Esophagus squamous epithelium (tissue), 5 donors: ENCODE data around the gene TRAPPC5. TPM values are rescaled to one million over a fixed set of nuclear protein-coding genes. Genes with fewer than 3 reads are reported as not detected.
A peak's percentile ranks its signal among the peaks of the same experiment; 100 is the strongest.

Experiments used
- DNase-seq: peaks from one replicate; lab custom pipeline; 2025; lab: John Stamatoyannopoulos, UW
- H3K27ac ChIP-seq, 4 donors: fragments of 200-600 bp; sonication (generic); one replicate each; pipeline ENCODE4 v1.5.1; 2016 to 2019; ENCODE audit warnings: mild to moderate bottlenecking in 1 of 4
- H3K27me3 ChIP-seq, 4 donors: fragments of 200-600 bp; sonication (generic); 1 replicate in 3 of 4; 2 replicates in 1 of 4; pipeline versions ENCODE4 v1.5.1 to v1.6.0; 2017 to 2021; ENCODE audit warnings: antibody characterized with exemption in 1 of 4
- H3K36me3 ChIP-seq, 3 donors: fragments of 200-600 bp; sonication (generic); one replicate each; pipeline ENCODE4 v1.5.1; 2016 to 2019
- H3K4me1 ChIP-seq, 3 donors: fragments of 200-600 bp; sonication (generic); one replicate each; pipeline ENCODE4 v1.5.1; 2017 to 2019
- H3K4me3 ChIP-seq, 4 donors: fragments of 200-600 bp; sonication (generic); 1 replicate in 3 of 4; 2 replicates in 1 of 4; pipeline ENCODE4 v1.5.1; 2016 to 2019; ENCODE audit warnings: mild to moderate bottlenecking in 2 of 4, moderate library complexity in 1 of 4
- H3K9me3 ChIP-seq, 3 donors: fragments of 200-600 bp; sonication (generic); one replicate each; pipeline ENCODE4 v1.5.1; 2016 to 2019
- CTCF ChIP-seq, 6 experiments: fragments of 450-650 bp in 4 of 6; fragments of 200-600 bp in 2 of 6; sonication (generic) in 2 of 6; IDR thresholded peaks; one replicate each; pipeline ENCODE4 v1.5.1; 2016 to 2019; ENCODE audit warnings: antibody characterized with exemption in 6 of 6, mild to moderate bottlenecking in 4 of 6, moderate library complexity in 4 of 6
- POLR2A ChIP-seq, 4 donors: fragments of 450-650 bp; IDR thresholded peaks; one replicate each; pipeline ENCODE4 v1.6.1; 2017; ENCODE audit warnings: antibody characterized with exemption in 4 of 4, mild to moderate bottlenecking in 4 of 4, moderate library complexity in 3 of 4
- WGBS, 2 donors: methylation state at CpG; one replicate each; pipeline ENCODE4 v1.1.5; 2018; 5-methylcytosine and 5-hydroxymethylcytosine counted together
- intact Hi-C: fragments of 100-400 bp; cut with DNase I; formaldehyde crosslinking; loops from one replicate; pipeline ENCODE4 v1.15.0; 2022
- total RNA-seq, 4 donors: library from RNA; depleted of rRNA; stranded (reverse); fragments of >200 nt; gene quantifications; one replicate each; pipeline ENCODE4 v1.1.0, GENCODE V29; 2016
- donor health status: DM: yes; HTN: yes; CAD: no.

The TRAPPC5 gene
- total RNA-seq, 4 donors from 2014 or later: 52.3 to 91.5 (median 77.4) TPM

- Histone ChIP-seq H3K4me1 (peaks cover 0 to 43% (median 1%) of the 10 kb centered on the region in 3 donors), H3K36me3 (peaks cover 0 to 26% (median 8%) of the 10 kb centered on the region in 3 donors), H3K4me3 (peak overlapping the region in 3 of 4 donors; percentile 78 to 87 (median 86)), H3K27me3 (peaks cover 0 to 42% (median 0%) of the 10 kb centered on the region in 4 donors), H3K27ac (peak overlapping the region; percentile 87 to 93 (median 90)), H3K9me3 (no peaks in the 10 kb centered on the region)
- intact Hi-C loops: no loop called here
- DNase-seq: no peak
- 77 to 83% methylated on average over 3 to 4 of the region's 16 CpGs for WGBS, 2 donors
- TF ChIP-seq CTCF (IDR thresholded peaks at IDR 0.05) (no peak), POLR2A (IDR thresholded peaks at IDR 0.05) (no peak)
These were observed 44.3 kb upstream of the TRAPPC5 start for GRCh38 chr19:7636317-7636690.

GRCh38 chr19:7636691-7637373 lies 43.8 kb upstream of the TRAPPC5 start, which contains the start of gene STXBP2:
Gene STXBP2 (plus strand): TSS chr19:7637110. CDS start chr19:7637150, 40 bp downstream.
- intact Hi-C loops: no loop called here
- Histone ChIP-seq H3K4me1 (peaks cover 0 to 38% (median 0%) of the 10 kb centered on the region in 3 donors), H3K27ac (peak within 1 kb of the TSS; percentile 87 to 93 (median 90)), H3K27me3 (peaks cover 0 to 42% (median 0%) of the 10 kb centered on the region in 4 donors), H3K4me3 (peak within 1 kb of the TSS; percentile 73 to 87 (median 82)), H3K9me3 (no peaks in the 10 kb centered on the region), H3K36me3 (peaks cover 0 to 22% (median 8%) of the 10 kb centered on the region in 3 donors)
- DNase-seq: peak; percentile 40
- TF ChIP-seq CTCF (IDR thresholded peaks at IDR 0.05) (peak in 4 of 6 experiments; percentile 14 to 46 (median 39)), POLR2A (IDR thresholded peaks at IDR 0.05) (peak in 1 of 4 donors; percentile 77)
- WGBS, 2 donors: 13% methylated on average over 17 of the region's 61 CpGs; no CpG with 5 or more reads in 1 of the 2 donors

- TF ChIP-seq CTCF (IDR thresholded peaks at IDR 0.05) (no peak), POLR2A (IDR thresholded peaks at IDR 0.05) (no peak)
- DNase-seq: no peak
- H3K4me1 ChIP-seq: peaks cover 0 to 37% (median 0%) of the 10 kb centered on the region in 3 donors
- peaks cover 0 to 22% (median 1%) of the 10 kb centered on the region in 3 donors for H3K36me3 ChIP-seq
- no peaks in the 10 kb centered on the region for H3K9me3 ChIP-seq
- peak overlapping the region; percentile 73 to 87 (median 82) for H3K4me3 ChIP-seq
- peaks cover 0 to 42% (median 0%) of the 10 kb centered on the region in 4 donors for H3K27me3 ChIP-seq
- whole genome bisulfite sequencing, 2 donors: 52 to 93% methylated on average over 5 to 14 of the region's 30 CpGs
- H3K27ac ChIP-seq: peak overlapping the region; percentile 87 to 93 (median 90)
- intact Hi-C loops: no loop called here
These were observed 43.0 kb upstream of the TRAPPC5 start for GRCh38 chr19:7637374-7638256.

- Histone ChIP-seq H3K36me3 (peaks cover 0 to 21% (median 0%) of the 10 kb centered on the region in 3 donors), H3K27me3 (peaks cover 0 to 52% (median 0%) of the 10 kb centered on the region in 4 donors), H3K4me1 (peaks cover 0 to 37% (median 0%) of the 10 kb centered on the region in 3 donors), H3K9me3 (no peaks in the 10 kb centered on the region), H3K27ac (no peak overlapping the region), H3K4me3 (no peak overlapping the region)
- no peak for TF ChIP-seq POLR2A (IDR thresholded peaks at IDR 0.05)
- TF ChIP-seq CTCF (IDR thresholded peaks at IDR 0.05): no peak
- WGBS, 2 donors: 68 to 86% methylated on average over 6 to 9 of the region's 12 CpGs
- no peak for DNase-seq
- intact Hi-C loops: no loop called here
These were observed 41.7 kb upstream of the TRAPPC5 start for GRCh38 chr19:7638802-7639465.
